ENCODE measurements around the gene PLEKHM1. TPM values are rescaled to one million over a fixed set of nuclear protein-coding genes. Genes with fewer than 3 reads are reported as not detected.

PLEKHM1 gene
- total RNA-seq, 4 donors from 2014 or later: 45.4 to 130 (median 71.7) TPM

DNA sequence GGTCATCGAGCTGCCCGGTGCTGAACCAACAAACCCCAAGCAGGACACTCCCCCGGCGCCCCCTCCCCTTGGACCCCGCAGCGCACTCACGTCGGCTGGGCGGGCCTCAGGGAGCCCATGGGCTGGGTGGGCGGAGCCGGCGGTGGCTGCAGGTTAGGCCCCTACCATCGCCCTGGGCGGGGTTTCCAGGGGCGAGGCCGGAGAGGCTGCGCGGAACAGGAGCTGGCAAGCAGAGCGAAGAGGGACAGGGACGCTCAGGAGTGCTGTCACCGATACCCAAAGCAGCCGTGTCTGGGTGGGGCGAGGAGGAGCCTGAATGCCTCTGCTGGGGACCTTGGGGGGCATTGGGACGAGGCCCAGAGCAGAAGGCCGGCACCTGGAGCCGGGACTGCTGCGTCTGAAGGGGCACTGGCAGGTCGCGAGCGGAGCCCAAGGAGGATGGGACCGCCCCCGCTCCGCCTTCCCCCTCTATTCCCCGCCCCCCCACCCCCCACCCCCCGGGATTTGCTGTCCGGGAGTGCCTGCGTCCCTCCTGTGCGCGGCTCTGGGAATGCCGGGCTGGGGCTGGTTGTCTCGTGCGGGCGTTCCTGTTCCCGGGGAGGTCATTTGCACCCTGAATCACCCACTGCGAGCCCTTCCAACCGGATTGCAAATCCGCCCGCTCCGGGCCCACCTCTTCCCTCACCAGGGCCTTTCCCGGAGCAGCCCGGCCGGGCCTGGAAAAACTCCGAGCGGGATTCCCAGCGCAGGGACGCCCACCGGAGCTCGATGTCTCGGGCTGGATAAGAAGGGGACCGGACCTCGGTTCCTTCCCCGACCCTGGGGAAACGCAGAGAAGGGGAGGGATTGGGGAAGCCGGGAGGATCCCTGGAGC lies 58.8 kb downstream of the PLEKHM1 start:
- peaks cover 4 to 55% (median 17%) of the 10 kb centered on the region in 4 donors for H3K4me1 ChIP-seq

DNA sequence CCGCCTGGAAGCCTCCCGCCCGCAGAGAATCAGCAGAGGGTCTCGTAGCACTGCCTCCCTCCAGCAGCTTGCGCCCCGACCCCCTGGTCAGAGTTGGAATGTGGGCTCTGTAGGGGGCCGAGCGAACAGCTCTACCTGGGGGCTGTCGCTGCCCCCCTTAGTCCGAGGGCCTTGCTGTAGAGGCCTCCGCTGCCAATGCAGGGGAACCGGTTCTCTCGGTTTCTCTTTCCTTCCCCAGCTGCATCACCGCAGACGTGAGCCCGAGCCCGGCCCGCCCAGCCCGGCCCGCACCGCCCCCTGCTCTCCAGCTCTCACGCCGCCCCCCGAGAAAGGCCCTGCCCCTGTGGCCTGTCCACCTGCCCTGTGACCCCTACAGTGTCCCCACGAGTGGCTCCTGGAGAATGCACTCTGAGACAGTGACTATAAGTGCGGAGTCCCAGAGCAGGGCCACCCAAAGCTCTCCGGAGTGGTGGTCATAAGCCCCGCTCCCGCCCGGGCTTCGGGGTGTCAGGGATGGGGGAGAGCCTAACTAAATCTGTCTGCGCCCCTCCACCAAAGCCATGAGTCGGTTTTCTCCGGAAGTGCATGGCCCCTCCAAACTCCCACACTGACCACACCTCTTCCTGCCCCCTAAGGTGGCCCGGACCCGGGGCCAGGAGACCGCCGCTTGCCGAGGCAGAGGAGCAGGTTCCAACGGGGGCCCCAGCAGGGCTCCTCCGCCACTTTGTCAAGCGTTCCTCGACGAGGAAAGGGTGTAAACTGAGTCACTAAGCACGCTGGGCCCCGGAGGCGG lies 59.6 kb downstream of the PLEKHM1 start:
- no peaks in the 10 kb centered on the region for H3K27me3 ChIP-seq
- peaks cover 4 to 61% (median 17%) of the 10 kb centered on the region in 4 donors for H3K4me1 ChIP-seq
- peak overlapping the region; percentile 33 to 76 (median 72) for H3K27ac ChIP-seq
- peak overlapping the region; percentile 34 to 60 (median 55) for H3K4me3 ChIP-seq
- no peaks in the 10 kb centered on the region for H3K9me3 ChIP-seq
- peak; percentile 65 to 80 (median 77) for DNase-seq
- peak in 1 of 2 donors; percentile 52 for TF ChIP-seq POLR2A (IDR thresholded peaks at IDR 0.05)
- TF ChIP-seq, protein P1, sequence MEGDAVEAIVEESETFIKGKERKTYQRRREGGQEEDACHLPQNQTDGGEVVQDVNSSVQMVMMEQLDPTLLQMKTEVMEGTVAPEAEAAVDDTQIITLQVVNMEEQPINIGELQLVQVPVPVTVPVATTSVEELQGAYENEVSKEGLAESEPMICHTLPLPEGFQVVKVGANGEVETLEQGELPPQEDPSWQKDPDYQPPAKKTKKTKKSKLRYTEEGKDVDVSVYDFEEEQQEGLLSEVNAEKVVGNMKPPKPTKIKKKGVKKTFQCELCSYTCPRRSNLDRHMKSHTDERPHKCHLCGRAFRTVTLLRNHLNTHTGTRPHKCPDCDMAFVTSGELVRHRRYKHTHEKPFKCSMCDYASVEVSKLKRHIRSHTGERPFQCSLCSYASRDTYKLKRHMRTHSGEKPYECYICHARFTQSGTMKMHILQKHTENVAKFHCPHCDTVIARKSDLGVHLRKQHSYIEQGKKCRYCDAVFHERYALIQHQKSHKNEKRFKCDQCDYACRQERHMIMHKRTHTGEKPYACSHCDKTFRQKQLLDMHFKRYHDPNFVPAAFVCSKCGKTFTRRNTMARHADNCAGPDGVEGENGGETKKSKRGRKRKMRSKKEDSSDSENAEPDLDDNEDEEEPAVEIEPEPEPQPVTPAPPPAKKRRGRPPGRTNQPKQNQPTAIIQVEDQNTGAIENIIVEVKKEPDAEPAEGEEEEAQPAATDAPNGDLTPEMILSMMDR (IDR thresholded peaks at IDR 0.05): no peak
- peaks cover 0 to 6% (median 0%) of the 10 kb centered on the region in 3 donors for H3K36me3 ChIP-seq

More for the DNA sequence above, 58.8 kb downstream of the PLEKHM1 start:
- Histone ChIP-seq H3K4me3 (peak overlapping the region; percentile 34 to 60 (median 55)), H3K36me3 (peaks cover 0 to 14% (median 0%) of the 10 kb centered on the region in 3 donors), H3K27ac (peak overlapping the region; percentile 33 to 76 (median 72)), H3K27me3 (no peaks in the 10 kb centered on the region), H3K9me3 (no peaks in the 10 kb centered on the region)
- DNase-seq: peak; percentile 89 to 94 (median 91)
- peak; percentile 43 to 68 for TF ChIP-seq POLR2A (IDR thresholded peaks at IDR 0.05)
- TF ChIP-seq, protein P1 (IDR thresholded peaks at IDR 0.05): no peak

DNA sequence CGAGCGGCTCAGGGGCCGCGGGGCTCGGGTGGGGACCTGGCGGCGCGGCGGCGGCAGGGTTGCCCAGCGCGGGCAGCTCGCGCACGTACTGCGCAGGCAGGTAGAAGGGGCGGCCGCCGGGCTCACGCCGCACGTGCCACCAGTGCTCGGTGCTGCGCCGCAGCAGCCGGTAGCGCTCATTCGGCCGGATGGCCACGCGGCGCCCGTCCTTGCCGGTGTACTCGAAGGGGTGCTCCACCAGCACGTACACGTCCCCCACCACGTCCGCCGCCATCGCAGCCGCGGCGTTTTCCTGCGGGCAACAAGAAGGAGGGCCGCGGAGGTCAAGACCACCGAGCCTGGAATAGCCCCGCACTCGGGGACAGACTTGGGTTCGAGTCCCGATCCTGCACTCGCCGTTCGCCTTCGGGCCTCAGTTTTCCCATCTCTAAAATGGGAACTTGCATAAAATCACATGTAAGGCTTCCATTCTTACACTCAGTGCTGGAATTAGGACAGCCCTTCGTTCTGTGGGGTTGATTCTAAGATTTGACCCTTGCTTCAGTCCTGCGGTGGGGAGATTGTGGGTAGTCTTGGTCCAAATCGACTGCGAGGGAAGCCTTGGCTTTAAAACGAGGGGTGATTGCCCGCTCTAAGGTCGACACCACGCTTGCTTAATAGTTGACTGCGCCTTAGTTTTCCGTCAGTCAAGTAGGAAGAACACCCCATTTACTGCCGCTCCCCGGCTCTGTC lies 60.3 kb downstream of the PLEKHM1 start:
- Histone ChIP-seq H3K27ac (peak overlapping the region in 3 of 4 donors; percentile 68 to 76 (median 75)), H3K4me1 (peaks cover 4 to 63% (median 17%) of the 10 kb centered on the region in 4 donors), H3K27me3 (no peaks in the 10 kb centered on the region), H3K4me3 (peak overlapping the region; percentile 34 to 60 (median 55)), H3K36me3 (no peaks in the 10 kb centered on the region), H3K9me3 (no peaks in the 10 kb centered on the region)
- no peak for TF ChIP-seq POLR2A (IDR thresholded peaks at IDR 0.05)
- TF ChIP-seq, protein P1 (IDR thresholded peaks at IDR 0.05): no peak
- no peak for DNase-seq

DNA sequence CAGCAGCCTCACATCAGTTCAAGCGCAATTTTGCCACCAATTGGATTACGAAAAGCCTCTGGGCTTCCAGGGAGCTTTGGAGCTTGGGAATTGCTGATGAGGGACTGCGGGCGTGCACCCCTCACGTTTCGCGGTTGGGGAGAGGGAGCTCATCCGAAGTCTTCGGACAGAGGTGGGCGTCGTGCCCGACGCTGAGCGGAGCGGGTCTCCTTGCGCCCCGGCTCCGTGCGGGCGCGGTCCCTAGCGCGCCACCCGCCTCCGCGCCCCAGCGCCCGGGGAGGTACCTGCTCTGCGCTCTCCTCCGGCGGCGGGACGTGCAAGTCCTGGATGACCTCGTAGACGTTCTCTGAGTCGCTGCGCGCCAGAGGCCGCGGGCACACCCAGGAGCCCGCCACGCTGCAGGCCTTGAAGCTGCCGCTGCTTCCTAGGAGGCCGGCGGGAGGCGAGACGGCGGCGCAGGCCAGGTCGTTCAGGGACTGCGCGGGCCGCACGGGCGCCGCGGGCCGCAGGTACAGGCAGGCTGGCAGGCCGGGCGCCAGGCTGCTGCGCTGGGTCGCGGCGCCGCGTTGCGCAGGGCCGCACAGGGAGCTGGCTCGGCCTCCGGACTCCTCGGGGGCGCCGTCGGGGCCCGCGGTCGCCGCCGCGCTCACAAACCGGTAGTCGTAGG lies 61.0 kb downstream of the PLEKHM1 start:
- peak overlapping the region in 3 of 4 donors; percentile 27 to 60 (median 33) for H3K4me3 ChIP-seq
- peak overlapping the region in 2 of 4 donors; percentile 8 to 77 for H3K27ac ChIP-seq

More for the DNA sequence above, 61.0 kb downstream of the PLEKHM1 start:
- Histone ChIP-seq H3K9me3 (no peaks in the 10 kb centered on the region), H3K36me3 (no peaks in the 10 kb centered on the region), H3K27me3 (no peaks in the 10 kb centered on the region), H3K4me1 (peaks cover 4 to 63% (median 17%) of the 10 kb centered on the region in 4 donors)
- peak in 2 of 3 donors; percentile 68 to 80 for DNase-seq
- TF ChIP-seq, protein P1 (IDR thresholded peaks at IDR 0.05): no peak

Data from Peyer's patch (tissue), 4 donors.